Measurements from ENCODE around the gene PDC. TPM values are rescaled to one million over a fixed set of nuclear protein-coding genes. Genes with fewer than 3 reads are reported as not detected.

PDC gene
- not detected for polyA plus RNA-seq (2012; ENCODE audit: insufficient read depth, insufficient read length, low read depth)

DNA sequence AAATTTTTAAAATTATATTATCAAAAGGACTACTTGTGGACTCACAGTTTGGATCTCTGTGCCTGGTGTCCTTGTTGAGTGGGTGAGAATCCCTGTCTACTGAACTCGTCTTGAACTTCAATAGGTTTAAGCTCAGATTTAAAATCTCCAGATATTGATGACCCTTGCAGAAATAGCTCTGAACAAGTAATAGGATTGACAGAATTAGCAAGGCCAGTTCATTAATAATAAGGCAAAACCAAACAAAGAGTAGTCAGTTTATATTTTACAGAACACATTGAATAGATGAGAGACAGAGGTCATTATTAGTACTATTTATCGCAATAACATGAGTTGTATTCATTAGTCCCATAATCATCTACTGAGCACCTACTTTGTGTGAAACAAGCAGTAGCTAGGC is at the start of gene PDC:
Gene PDC, minus strand, starts transcription at position 101 of the 400 bp plus-strand sequence. CDS start 11,655 bp downstream, outside the sequence.
- no peaks in the 10 kb centered on the region for H3K4me1 ChIP-seq
- H3K27me3 ChIP-seq, result no peaks in the 10 kb centered on the region; the same call in 1 of the 2 replicates
- TF ChIP-seq, protein P1, sequence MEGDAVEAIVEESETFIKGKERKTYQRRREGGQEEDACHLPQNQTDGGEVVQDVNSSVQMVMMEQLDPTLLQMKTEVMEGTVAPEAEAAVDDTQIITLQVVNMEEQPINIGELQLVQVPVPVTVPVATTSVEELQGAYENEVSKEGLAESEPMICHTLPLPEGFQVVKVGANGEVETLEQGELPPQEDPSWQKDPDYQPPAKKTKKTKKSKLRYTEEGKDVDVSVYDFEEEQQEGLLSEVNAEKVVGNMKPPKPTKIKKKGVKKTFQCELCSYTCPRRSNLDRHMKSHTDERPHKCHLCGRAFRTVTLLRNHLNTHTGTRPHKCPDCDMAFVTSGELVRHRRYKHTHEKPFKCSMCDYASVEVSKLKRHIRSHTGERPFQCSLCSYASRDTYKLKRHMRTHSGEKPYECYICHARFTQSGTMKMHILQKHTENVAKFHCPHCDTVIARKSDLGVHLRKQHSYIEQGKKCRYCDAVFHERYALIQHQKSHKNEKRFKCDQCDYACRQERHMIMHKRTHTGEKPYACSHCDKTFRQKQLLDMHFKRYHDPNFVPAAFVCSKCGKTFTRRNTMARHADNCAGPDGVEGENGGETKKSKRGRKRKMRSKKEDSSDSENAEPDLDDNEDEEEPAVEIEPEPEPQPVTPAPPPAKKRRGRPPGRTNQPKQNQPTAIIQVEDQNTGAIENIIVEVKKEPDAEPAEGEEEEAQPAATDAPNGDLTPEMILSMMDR (IDR thresholded peaks at IDR 0.05; ENCODE audit: low read depth, low read length), result no peak
- H3K9me3 ChIP-seq, result no peaks in the 10 kb centered on the region
- DNase-seq, result no peak
- no peak within 1 kb of the TSS for H3K4me3 ChIP-seq (ENCODE audit: low read depth, low read length)
- H3K36me3 ChIP-seq, result no peaks in the 10 kb centered on the region

DNA sequence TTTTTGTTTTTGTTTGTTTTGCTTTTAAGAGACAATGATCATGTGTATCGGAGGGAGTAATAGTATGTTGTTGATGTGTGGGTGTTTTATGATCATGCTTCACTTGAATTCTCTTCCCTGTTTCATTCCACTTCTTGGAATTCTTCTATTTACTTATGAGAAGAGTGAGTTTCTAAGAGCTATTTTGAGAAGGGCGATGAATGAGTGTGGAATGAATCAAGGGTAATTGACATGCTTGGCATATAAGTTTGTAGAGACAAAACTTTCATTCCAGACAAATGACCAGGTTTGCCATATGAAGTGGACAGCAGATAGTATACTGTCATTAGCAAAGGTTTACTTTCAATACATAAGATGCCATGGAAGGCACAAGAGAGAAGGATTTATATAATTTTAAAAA is 42.3 kb upstream of the PDC start:
- H3K36me3 ChIP-seq, result no peaks in the 10 kb centered on the region
- no peaks in the 10 kb centered on the region for H3K4me1 ChIP-seq
- H3K4me3 ChIP-seq (ENCODE audit: low read depth, low read length), result no peak overlapping the region
- DNase-seq, result no peak
- H3K9me3 ChIP-seq, result no peaks in the 10 kb centered on the region
- TF ChIP-seq, protein P1 (IDR thresholded peaks at IDR 0.05; ENCODE audit: low read depth, low read length), result no peak
- H3K27me3 ChIP-seq, result no peaks in the 10 kb centered on the region

DNA sequence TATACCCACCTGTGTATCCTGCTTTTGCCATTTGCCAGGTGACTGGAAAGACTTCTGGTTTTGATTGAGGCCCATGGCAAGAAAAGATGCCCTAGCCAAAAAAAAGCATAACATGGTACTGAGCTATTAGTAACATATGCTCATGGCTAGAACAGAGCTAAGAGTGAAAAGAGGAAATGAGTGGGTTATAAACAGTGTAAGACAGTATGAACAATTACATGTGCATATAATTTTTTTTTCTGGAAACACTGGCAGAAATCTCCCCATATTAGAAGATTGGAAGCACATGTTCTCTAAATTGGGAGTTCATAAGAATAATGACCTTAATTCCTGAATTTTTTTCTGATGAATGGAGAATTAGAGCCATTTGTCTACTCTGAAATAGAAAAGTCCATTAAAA is 41.2 kb upstream of the PDC start:
- Histone ChIP-seq H3K4me3 (ENCODE audit: low read depth, low read length) (no peak overlapping the region), H3K9me3 (no peaks in the 10 kb centered on the region), H3K36me3 (no peaks in the 10 kb centered on the region), H3K4me1 (no peaks in the 10 kb centered on the region), H3K27me3 (no peaks in the 10 kb centered on the region)
- TF ChIP-seq, protein P1 (IDR thresholded peaks at IDR 0.05; ENCODE audit: low read depth, low read length), result no peak
- DNase-seq, result no peak

DNA sequence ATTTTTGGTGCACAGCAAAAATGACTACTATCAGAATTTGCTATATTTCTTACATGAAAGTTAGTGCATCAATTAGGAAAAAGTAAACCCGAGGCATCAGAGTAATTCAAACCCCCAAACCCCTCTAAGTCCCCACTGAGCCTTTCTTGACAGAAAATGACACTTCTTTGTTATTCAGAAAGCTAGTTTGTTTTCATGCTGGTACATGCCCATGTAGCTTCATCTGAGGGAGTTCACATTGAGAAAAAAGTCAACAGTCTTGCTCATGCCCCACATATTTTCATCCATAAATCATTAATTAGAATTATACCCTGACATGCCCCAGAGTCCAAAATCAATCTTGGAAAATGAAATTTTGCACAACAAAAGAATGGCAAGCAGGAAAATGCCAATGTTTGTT is 39.9 kb upstream of the PDC start:
- DNase-seq, result no peak
- TF ChIP-seq, protein P1 (IDR thresholded peaks at IDR 0.05; ENCODE audit: low read depth, low read length), result no peak
- no peaks in the 10 kb centered on the region for H3K4me1 ChIP-seq
- H3K36me3 ChIP-seq, result no peaks in the 10 kb centered on the region
- H3K27me3 ChIP-seq, result no peaks in the 10 kb centered on the region
- no peak overlapping the region for H3K4me3 ChIP-seq (ENCODE audit: low read depth, low read length)
- no peaks in the 10 kb centered on the region for H3K9me3 ChIP-seq

DNA sequence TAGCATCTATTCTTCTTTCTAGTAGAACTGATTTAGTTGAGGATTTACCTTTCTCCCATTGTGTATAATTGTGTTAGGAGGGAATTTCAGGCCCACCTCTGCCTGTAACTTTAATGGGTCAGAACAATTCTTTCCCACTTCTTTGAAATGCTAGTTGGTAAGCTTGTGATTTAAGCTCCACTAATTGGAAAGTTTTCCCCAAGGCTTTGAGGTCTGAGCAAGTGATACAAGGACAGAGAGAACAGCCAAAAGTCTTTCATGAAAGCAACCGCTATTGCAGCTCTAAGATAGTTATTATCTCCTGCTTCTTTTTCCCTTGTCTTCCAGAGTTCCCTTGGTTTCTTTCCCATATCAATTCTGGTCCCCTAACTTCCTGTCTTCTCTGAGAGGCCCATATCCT is 38.7 kb upstream of the PDC start:
- Histone ChIP-seq H3K36me3 (no peaks in the 10 kb centered on the region), H3K9me3 (no peaks in the 10 kb centered on the region), H3K4me3 (ENCODE audit: low read depth, low read length) (no peak overlapping the region), H3K4me1 (no peaks in the 10 kb centered on the region), H3K27me3 (no peaks in the 10 kb centered on the region)
- TF ChIP-seq, protein P1 (IDR thresholded peaks at IDR 0.05; ENCODE audit: low read depth, low read length), result no peak
- DNase-seq, result no peak

DNA sequence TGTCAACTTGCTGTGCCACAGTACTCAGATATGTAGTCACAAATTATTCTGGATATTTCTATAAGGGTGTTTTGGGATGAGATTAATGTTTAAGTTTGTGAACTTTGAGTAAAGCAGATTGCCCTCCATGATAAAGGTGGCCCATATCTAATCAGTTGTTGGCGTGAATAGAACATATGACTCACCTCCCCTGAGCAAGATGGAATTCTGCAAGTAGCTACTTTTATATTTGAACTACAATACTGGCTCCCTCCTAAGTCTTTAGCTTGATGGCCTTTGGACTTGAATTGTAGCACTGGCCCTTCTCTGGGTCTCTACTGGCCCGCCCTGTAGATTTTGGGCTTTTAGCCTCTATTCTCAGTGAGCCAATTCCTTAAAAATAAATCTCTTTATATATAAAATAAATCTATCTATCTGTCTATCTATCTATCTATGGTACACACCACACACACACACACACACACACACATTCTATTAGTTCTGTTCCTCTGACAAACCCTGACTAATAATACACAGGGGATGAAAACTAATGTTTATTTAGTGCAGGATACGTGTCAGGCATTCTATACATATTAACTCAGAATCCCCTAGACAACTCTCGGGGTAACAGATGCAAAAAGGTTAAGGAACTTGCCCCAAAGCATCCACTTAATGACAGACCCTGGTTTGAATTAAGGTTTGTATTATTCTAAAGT is 37.9 kb upstream of the PDC start:
- no peak for DNase-seq
- no peaks in the 10 kb centered on the region for H3K27me3 ChIP-seq

More for the DNA sequence above, 37.9 kb upstream of the PDC start:
- Histone ChIP-seq H3K9me3 (no peaks in the 10 kb centered on the region), H3K4me1 (no peaks in the 10 kb centered on the region), H3K4me3 (ENCODE audit: low read depth, low read length) (no peak overlapping the region), H3K36me3 (no peaks in the 10 kb centered on the region)
- TF ChIP-seq, protein P1 (IDR thresholded peaks at IDR 0.05; ENCODE audit: low read depth, low read length), result no peak
